HG03045 (cell line): ENCODE measurements around the gene ERAP2.

Source experiments
- ATAC-seq: cut with Tn5 transposase; IDR thresholded peaks from one replicate; pipeline ENCODE4 v1.9.1; 2021; ENCODE audit warnings: mild to moderate bottlenecking, moderate library complexity; ENCODE audit not compliant: unreplicated experiment

ERAP2 gene

GRCh38 chr5:96952974-96953730 lies 76.9 kb downstream of the ERAP2 start:
- ATAC-seq: no peak

DNA sequence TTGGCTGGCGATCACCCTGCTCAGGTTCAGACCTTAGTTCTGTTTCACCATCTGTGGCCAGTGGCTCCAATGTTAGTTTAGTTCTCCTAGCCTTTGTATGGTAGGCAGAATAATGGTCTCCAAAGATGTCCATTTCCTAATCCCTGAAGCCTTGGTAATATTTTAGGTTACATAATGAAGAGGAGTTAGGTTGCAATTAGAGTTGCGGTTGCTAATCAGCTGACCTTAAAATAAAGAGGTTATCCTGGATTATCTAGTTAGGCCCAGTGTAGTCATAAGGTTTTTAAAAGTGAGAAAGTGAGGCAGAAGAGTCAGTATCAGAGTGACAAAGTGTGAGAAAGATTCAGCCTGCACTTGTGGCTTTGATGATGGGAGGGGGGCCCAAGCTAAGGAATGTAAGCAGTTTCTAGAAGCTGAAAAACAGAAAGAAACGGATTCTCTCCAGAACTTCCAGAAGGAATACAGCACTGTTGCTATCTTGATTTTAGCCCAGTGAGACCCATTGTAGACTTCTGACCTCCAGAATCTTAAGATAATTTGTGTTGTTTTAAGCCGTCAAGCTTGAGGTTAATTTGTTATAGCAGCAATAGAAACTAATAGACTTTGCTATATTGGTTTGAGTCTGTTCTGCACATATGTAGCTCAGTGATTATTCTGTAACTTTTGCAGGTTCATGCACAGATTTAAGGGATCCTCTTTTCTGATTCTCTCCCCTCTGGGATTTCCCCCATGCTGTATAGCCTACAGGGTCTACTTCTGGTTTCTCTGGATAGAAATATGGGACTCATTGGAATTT lies 81.2 kb downstream of the ERAP2 start:
- ATAC-seq: peak; percentile 47

DNA sequence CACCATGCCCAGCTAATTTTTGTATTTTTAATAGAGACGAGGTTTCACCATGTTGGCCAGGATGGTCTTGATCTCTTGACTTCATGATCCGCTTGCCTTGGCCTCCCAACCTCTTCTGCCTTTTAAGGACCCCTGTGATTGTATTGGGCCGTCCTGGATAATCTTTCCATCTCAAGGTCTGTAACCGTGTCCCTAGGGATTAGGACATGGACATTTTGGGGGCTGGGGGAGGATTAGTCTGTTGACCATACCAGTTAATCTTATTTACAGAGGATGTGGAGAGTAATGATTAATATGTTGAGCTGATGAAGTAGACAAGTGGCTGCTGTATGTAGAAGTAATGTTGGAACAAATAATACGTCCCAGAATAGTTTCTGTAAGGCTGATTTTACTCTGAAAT lies 82.7 kb downstream of the ERAP2 start:
- no peak for ATAC-seq

GRCh38 chr5:96961053-96961452 lies 84.8 kb downstream of the ERAP2 start:
- peak; percentile 51 for ATAC-seq

DNA sequence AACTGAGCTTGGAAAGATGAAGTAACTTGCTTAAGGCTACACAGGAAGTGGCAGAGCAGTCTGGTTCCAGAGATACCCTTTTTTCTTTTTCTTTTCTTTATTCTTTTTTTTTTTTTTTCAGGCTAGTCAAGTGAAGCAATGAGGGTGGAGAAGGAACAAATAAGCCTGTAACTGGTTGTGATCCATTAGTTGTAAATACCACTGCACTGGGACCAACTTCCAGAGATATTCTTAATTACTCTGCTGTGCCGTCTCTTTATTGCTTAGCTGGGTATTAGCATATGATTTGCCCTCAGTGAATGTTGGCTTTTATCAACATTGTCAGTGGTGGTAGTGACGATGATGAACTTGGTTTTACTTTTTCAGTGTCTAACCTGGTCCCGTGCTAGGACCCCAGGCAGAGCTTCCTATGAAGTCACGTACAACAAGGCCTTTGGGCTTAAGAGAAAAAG lies 86.3 kb downstream of the ERAP2 start:
- no peak for ATAC-seq

DNA sequence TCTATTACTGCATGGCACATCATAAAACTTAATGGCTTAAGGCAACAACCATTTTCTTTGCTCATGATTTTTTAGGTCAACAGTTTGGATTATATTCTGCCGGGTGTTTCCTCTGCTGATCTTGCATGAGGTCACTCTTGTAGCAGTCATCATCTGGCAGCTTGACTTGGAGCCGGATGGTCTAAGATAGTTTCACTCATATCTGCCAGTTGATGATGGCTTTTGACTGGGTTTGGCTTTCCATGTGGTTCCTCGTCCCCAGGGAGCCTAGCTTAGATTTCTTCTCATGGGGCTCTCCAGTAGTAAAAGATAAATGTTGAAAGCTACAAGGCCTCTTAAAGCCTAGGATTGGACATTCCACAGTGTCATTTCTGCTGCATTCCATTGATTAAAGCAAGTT lies 87.0 kb downstream of the ERAP2 start:
- ATAC-seq: no peak

DNA sequence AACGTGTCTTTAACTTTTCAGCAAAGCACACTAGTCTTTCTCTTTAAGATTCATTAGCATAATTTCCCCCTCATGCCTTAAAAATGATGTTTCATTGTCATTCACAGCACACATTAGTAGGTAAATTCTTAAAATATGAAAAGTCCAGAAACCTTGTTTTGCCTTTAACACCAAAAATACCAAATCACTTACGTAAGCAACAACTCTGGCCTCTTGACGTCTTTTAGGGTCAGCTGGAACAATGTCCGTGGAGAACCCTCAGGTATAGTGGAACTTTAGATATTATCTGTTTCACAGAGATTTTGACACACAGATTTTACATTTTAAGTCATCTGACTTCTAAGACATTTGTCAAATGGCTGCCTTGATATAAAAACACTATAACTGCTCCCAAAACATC lies 90.5 kb downstream of the ERAP2 start:
- no peak for ATAC-seq

GRCh38 chr5:96967400-96967799 lies 91.1 kb downstream of the ERAP2 start:
- ATAC-seq: no peak

GRCh38 chr5:96968074-96968473 lies 91.8 kb downstream of the ERAP2 start:
- ATAC-seq: no peak

DNA sequence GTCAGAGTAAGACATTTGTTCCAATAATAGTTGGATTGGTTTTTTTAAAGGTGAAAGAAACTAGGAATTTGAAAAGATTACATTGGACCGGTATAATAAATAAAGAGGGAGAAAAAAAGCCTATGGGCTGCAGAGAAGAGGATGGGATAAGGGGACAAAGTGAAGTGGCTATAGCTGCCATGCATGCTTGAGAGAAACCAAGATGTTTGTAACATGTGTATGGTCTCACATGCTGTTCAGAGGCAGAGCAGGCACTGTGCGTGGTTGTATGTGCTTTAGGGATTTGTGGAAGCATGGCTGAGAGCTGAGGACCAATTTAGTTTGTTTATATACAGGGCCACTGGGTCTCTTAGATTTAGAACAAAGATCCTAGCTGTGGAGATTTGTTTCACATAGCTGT lies 92.3 kb downstream of the ERAP2 start:
- ATAC-seq: no peak
